ENCODE data around the gene ANGPTL8. TPM values are rescaled to one million over a fixed set of nuclear protein-coding genes. Genes with fewer than 3 reads are reported as not detected.

The ANGPTL8 gene
- total and polyA plus RNA-seq, 9 of the 15 experiments (the other 6 are each of a cell fraction or from before 2014, with no cell fraction given): not detected

DNA sequence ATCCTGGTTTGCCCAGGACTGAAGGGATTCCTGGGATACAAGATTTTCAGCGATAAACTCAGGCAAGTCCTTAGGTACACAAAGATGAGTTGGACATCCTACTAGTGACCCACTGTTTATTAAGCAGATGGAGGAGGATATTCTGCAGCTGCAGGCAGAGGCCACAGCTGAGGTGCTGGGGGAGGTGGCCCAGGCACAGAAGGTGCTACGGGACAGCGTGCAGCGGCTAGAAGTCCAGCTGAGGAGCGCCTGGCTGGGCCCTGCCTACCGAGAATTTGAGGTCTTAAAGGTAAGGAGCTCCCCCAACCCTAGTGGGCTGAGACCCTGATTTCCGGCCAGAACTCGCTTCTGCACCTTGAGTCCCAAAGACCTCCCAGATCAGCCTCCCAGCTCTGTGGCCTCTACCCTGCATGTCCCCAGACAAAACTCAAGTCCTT is 607 bp downstream of the ANGPTL8 start:
- BruUV-seq (replicated peaks): no TSS peak
- Histone ChIP-seq H3K9me3 (replicated peaks; ENCODE audit: control insufficient read depth, insufficient read depth, low read depth, low read length) (no peaks in the 10 kb centered on the region), H3K9me1 (ENCODE audit: control insufficient read depth, insufficient read depth, low read length) (no peaks in the 10 kb centered on the region), H3K9ac (ENCODE audit: insufficient read depth in 1 of 2, low read depth in 2 of 2, low read length in 2 of 2) (no peak overlapping the region), H2AFZ (ENCODE audit: low read depth, low read length) (no peak overlapping the region), H3K4me2 (ENCODE audit: insufficient read depth, low read length) (no peak overlapping the region), H3K36me3 (ENCODE audit: control insufficient read depth, insufficient read depth, low read length) (no peaks in the 10 kb centered on the region), H3K27ac (ENCODE audit: extremely low read depth, low read depth, low read length) (no peak overlapping the region), H3K27me3 (ENCODE audit: control insufficient read depth in 2 of 2, insufficient read depth in 2 of 2, low read length in 2 of 2) (no peaks in the 10 kb centered on the region), H3K4me1 (replicated peaks in 1 of 2; ENCODE audit: control insufficient read depth in 2 of 2, insufficient read depth in 2 of 2, low read length in 2 of 2) (peaks cover 0 to 41% of the 10 kb centered on the region in 2 experiments; a peak in 2 of 5 replicates), H4K20me1 (replicated peaks; ENCODE audit: control insufficient read depth, insufficient read depth, low read length) (no peaks in the 10 kb centered on the region), H3K79me2 (ENCODE audit: control insufficient read depth, insufficient read depth, low read length) (no peaks in the 10 kb centered on the region), H3K4me3 (no peak overlapping the region)
- no peak for DNase-seq (ENCODE audit: extremely low read depth in 1 of 4, low spot score in 3 of 4)
- TF ChIP-seq HMGN3 (IDR thresholded peaks at IDR 0.05; ENCODE audit: borderline replicate concordance, extremely low read depth, insufficient read length, low read depth, low read length): no peak
- no peak for TF ChIP-seq ZNF133 (CRISPR knock-in tag; IDR thresholded peaks at IDR 0.05)
- TF ChIP-seq, protein P1, sequence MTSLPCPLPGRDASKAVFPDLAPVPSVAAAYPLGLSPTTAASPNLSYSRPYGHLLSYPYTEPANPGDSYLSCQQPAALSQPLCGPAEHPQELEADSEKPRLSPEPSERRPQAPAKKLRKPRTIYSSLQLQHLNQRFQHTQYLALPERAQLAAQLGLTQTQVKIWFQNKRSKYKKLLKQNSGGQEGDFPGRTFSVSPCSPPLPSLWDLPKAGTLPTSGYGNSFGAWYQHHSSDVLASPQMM (CRISPR knock-in tag; IDR thresholded peaks at IDR 0.05): no peak
- TF ChIP-seq ZNF79 (CRISPR knock-in tag; IDR thresholded peaks at IDR 0.05; ENCODE audit: low read depth): no peak
- WGBS (ENCODE audit: insufficient coverage, low coverage, missing lambda C conversion rate): 59% methylated on average over 8 of the region's 8 CpGs
- intact Hi-C loops (cut with micrococcal nuclease) (no loop called here), in situ Hi-C loops (cut with MboI) (no loop called here)
- POLR2A ChIA-PET: interaction anchor here (0.6 to 1.1 kb wide), 2 partner anchors 10 to 147 kb away, joined by 3 read pairs; no protein-coding TSS in a partner anchor
- FAIRE-seq: no peak
- ATAC-seq: no peak
- CTCF ChIA-PET (ENCODE audit: low intra/inter-chr PET ratio): no interaction called here

- H3K9me1 ChIP-seq (ENCODE audit: control insufficient read depth, insufficient read depth, low read length): no peaks in the 10 kb centered on the region
- CTCF ChIA-PET (ENCODE audit: low intra/inter-chr PET ratio): interaction anchor here (1.0 kb wide), 1 partner anchor 203 kb away, joined by 3 read pairs; no protein-coding TSS in a partner anchor
- DNase-seq (ENCODE audit: extremely low read depth in 1 of 4, low spot score in 3 of 4): no peak
- 0 out of 4 replicates have a peak overlapping the region, but pooled peaks of 1 of the 2 experiments have one; percentile 26 for H3K9ac ChIP-seq (ENCODE audit: insufficient read depth in 1 of 2, low read depth in 2 of 2, low read length in 2 of 2)
- in situ Hi-C loops (cut with MboI): no loop called here
- ATAC-seq: no peak
- POLR2A ChIA-PET: interaction anchor here (0.7 kb wide), 1 partner anchor 9 kb away, joined by 3 read pairs; no protein-coding TSS in a partner anchor
- WGBS (ENCODE audit: insufficient coverage, low coverage, missing lambda C conversion rate): 70% methylated on average over 10 of the region's 11 CpGs
- BruUV-seq (replicated peaks): no TSS peak
- H3K4me2 ChIP-seq (ENCODE audit: insufficient read depth, low read length): no peak overlapping the region
- intact Hi-C loops (cut with micrococcal nuclease): no loop called here
- no peaks in the 10 kb centered on the region for H3K36me3 ChIP-seq (ENCODE audit: control insufficient read depth, insufficient read depth, low read length)
- no peaks in the 10 kb centered on the region for H3K27me3 ChIP-seq (ENCODE audit: control insufficient read depth in 2 of 2, insufficient read depth in 2 of 2, low read length in 2 of 2)
- H3K9me3 ChIP-seq (replicated peaks; ENCODE audit: control insufficient read depth, insufficient read depth, low read depth, low read length): no peaks in the 10 kb centered on the region
- H4K20me1 ChIP-seq (replicated peaks; ENCODE audit: control insufficient read depth, insufficient read depth, low read length): no peaks in the 10 kb centered on the region
- peaks cover 0 to 31% of the 10 kb centered on the region in 2 experiments; a peak in 2 of 5 replicates for H3K4me1 ChIP-seq (replicated peaks in 1 of 2; ENCODE audit: control insufficient read depth in 2 of 2, insufficient read depth in 2 of 2, low read length in 2 of 2)
- H3K79me2 ChIP-seq (ENCODE audit: control insufficient read depth, insufficient read depth, low read length): no peaks in the 10 kb centered on the region
- no peak overlapping the region for H3K4me3 ChIP-seq
- no peak overlapping the region for H3K27ac ChIP-seq (ENCODE audit: extremely low read depth, low read depth, low read length)
- no peak overlapping the region for H2AFZ ChIP-seq (ENCODE audit: low read depth, low read length)
- FAIRE-seq: no peak
- no peak for TF ChIP-seq ZNF224 (CRISPR knock-in tag; IDR thresholded peaks at IDR 0.05)
- TF ChIP-seq U2AF1 (optimal IDR thresholded peaks at IDR 0.05; ENCODE audit: low read depth, low read length): no peak
- TF ChIP-seq, protein P2, sequence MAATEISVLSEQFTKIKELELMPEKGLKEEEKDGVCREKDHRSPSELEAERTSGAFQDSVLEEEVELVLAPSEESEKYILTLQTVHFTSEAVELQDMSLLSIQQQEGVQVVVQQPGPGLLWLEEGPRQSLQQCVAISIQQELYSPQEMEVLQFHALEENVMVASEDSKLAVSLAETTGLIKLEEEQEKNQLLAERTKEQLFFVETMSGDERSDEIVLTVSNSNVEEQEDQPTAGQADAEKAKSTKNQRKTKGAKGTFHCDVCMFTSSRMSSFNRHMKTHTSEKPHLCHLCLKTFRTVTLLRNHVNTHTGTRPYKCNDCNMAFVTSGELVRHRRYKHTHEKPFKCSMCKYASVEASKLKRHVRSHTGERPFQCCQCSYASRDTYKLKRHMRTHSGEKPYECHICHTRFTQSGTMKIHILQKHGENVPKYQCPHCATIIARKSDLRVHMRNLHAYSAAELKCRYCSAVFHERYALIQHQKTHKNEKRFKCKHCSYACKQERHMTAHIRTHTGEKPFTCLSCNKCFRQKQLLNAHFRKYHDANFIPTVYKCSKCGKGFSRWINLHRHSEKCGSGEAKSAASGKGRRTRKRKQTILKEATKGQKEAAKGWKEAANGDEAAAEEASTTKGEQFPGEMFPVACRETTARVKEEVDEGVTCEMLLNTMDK (IDR thresholded peaks at IDR 0.05; ENCODE audit: borderline replicate concordance, insufficient read depth, low read depth, low read length, poor library complexity, severe bottlenecking): no peak
- TF ChIP-seq ZNF398 (CRISPR knock-in tag; IDR thresholded peaks at IDR 0.05): no peak
- no peak for TF ChIP-seq ZNF217 (CRISPR knock-in tag; IDR thresholded peaks at IDR 0.05)
- TF ChIP-seq NFIX (CRISPR knock-in tag; IDR thresholded peaks at IDR 0.05; ENCODE audit: low read depth): no peak
- TF ChIP-seq HNRNPH1 (optimal IDR thresholded peaks at IDR 0.05; ENCODE audit: low read depth, low read length): no peak
Observed at GRCh38 chr19:11242025-11242424, 2.6 kb downstream of the ANGPTL8 start.

Measured in K562 (cell line).